Measurements from ENCODE around the gene SNORC. TPM values are rescaled to one million over a fixed set of nuclear protein-coding genes. Genes with fewer than 3 reads are reported as not detected.

SNORC gene
- total and polyA plus RNA-seq, 2 of the 13 experiments (the other 11 are each of a cell fraction or from before 2014, with no cell fraction given), result 59.1 to 86.1 TPM

DNA sequence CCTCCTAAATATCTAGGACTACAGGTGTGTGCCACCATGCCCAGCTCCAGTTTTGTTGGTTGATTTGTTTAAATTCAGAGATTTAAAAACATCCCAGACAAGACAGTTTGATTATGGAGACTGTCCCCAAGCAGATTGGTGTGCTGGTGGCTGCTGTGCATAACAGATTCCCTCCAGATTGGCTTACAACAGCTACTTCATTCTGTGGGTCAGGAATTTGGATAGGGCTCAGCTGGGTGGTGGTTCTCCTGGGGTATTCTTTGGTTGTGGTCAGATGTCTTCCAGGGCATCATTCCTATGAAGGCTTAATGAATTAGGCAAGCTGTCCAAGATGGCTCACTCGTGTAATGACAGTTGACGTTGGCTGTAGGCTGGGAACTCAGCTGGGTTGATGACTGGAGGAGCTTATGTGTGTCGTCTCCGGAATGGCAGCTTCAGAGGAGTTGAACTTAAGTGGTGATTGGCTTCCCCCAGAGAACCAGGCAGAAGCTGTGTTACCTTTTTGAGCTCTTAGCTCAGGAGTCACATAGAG lies 10.6 kb upstream of the SNORC start:
- DNase-seq (ENCODE audit: low spot score), result no peak
- 98% methylated on average over 4 of the region's 4 CpGs for WGBS (ENCODE audit: low lambda C conversion rate)
- ChIA-PET CTCF (ENCODE audit: low intra/inter-chr PET ratio, low total read pairs) (no interaction called here), POLR2A (interaction anchor here (1.5 to 11.3 kb wide), 4 partner anchors 12 to 392 kb away, joined by 6 to 297 read pairs (median 8); partner anchors contain the start of genes ATG16L1, INPP5D and SNORC)
- 0 out of 2 replicates have a peak, but pooled peaks have one; percentile 74 for TF ChIP-seq ZNF737 (CRISPR knock-in tag; IDR thresholded peaks at IDR 0.05; ENCODE audit: borderline replicate concordance)
- TF ChIP-seq HIVEP1 (CRISPR knock-in tag; IDR thresholded peaks at IDR 0.05), result 0 out of 2 replicates have a peak, but pooled peaks have one; percentile 38
- TF ChIP-seq ZNF331 (CRISPR knock-in tag; IDR thresholded peaks at IDR 0.05), result peak; percentile 96
- no peak for TF ChIP-seq NR1H2 (CRISPR knock-in tag; IDR thresholded peaks at IDR 0.05; ENCODE audit: borderline replicate concordance, low read depth)
- TF ChIP-seq, protein P1, sequence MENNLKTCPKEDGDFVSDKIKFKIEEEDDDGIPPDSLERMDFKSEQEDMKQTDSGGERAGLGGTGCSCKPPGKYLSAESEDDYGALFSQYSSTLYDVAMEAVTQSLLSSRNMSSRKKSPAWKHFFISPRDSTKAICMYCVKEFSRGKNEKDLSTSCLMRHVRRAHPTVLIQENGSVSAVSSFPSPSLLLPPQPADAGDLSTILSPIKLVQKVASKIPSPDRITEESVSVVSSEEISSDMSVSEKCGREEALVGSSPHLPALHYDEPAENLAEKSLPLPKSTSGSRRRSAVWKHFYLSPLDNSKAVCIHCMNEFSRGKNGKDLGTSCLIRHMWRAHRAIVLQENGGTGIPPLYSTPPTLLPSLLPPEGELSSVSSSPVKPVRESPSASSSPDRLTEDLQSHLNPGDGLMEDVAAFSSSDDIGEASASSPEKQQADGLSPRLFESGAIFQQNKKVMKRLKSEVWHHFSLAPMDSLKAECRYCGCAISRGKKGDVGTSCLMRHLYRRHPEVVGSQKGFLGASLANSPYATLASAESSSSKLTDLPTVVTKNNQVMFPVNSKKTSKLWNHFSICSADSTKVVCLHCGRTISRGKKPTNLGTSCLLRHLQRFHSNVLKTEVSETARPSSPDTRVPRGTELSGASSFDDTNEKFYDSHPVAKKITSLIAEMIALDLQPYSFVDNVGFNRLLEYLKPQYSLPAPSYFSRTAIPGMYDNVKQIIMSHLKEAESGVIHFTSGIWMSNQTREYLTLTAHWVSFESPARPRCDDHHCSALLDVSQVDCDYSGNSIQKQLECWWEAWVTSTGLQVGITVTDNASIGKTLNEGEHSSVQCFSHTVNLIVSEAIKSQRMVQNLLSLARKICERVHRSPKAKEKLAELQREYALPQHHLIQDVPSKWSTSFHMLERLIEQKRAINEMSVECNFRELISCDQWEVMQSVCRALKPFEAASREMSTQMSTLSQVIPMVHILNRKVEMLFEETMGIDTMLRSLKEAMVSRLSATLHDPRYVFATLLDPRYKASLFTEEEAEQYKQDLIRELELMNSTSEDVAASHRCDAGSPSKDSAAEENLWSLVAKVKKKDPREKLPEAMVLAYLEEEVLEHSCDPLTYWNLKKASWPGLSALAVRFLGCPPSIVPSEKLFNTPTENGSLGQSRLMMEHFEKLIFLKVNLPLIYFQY (CRISPR knock-in tag; IDR thresholded peaks at IDR 0.05; ENCODE audit: borderline replicate concordance), result no peak
- 0 out of 2 replicates have a peak, but pooled peaks have one; percentile 11 for TF ChIP-seq CENPX (CRISPR knock-in tag; IDR thresholded peaks at IDR 0.05)
- no peak for TF ChIP-seq IRF2 (CRISPR knock-in tag; IDR thresholded peaks at IDR 0.05)
- TF ChIP-seq POLR2AphosphoS5 (IDR thresholded peaks at IDR 0.05; ENCODE audit: low read depth, low read length), result peak; percentile 32; the same call in 1 of the 2 replicates
- in situ Hi-C loops (cut with HindIII; ENCODE audit: extremely low pct_ligation_motif_present, low pct_unique_long_range_greater_than_20kb), result loop anchor here (5.0 to 10.0 kb wide), 2 partner anchors 165 to 393 kb away; partner anchors contain the start of gene ATG16L1
- H3K36me3 ChIP-seq (replicated peaks in 1 of 2; ENCODE audit: control insufficient read depth in 1 of 2, insufficient read depth in 2 of 2, low read length in 2 of 2), result peaks cover 7 to 14% of the 10 kb centered on the region in 2 experiments; a peak in 1 of 5 replicates
- no peak overlapping the region for H3K9ac ChIP-seq (ENCODE audit: insufficient read depth, low read depth, low read length)
- H2AFZ ChIP-seq (ENCODE audit: low read length), result no peak overlapping the region
- H3K4me1 ChIP-seq (ENCODE audit: insufficient read depth, low read length), result peaks cover 85% of the 10 kb centered on the region
- H3K27me3 ChIP-seq (ENCODE audit: control insufficient read depth in 1 of 2, insufficient read depth in 2 of 2, low read length in 2 of 2), result no peaks in the 10 kb centered on the region
- intact Hi-C loops (cut with micrococcal nuclease; ENCODE audit: unreplicated experiment), result no loop called here
- ATAC-seq, result no peak
- no peak for FAIRE-seq
- peak overlapping the region; percentile 94 for H3K27ac ChIP-seq (ENCODE audit: extremely low read length, insufficient read depth, low read length)
- peaks cover 3% of the 10 kb centered on the region for H3K79me2 ChIP-seq (ENCODE audit: insufficient read depth, low read length)
- no peaks in the 10 kb centered on the region for H4K20me1 ChIP-seq (ENCODE audit: insufficient read depth, low read length)
- no TSS peak for BruUV-seq (replicated peaks)
- H3K9me3 ChIP-seq (ENCODE audit: low read length), result no peaks in the 10 kb centered on the region
- H3K4me2 ChIP-seq (ENCODE audit: low read depth, low read length), result peak overlapping the region; percentile 21; the same call in 1 of the 2 replicates
- no peak overlapping the region for H3K4me3 ChIP-seq (replicated peaks in 1 of 3; ENCODE audit: insufficient read depth in 1 of 3, low read depth in 2 of 3, low read length in 3 of 3)
